ENCODE results near the gene CDH22. TPM values are rescaled to one million over a fixed set of nuclear protein-coding genes. Genes with fewer than 3 reads are reported as not detected.

Gene CDH22
- total RNA-seq, 1 donor from 2014 or later: not detected

- Histone ChIP-seq H3K9me3 (no peaks in the 10 kb centered on the region), H3K4me3 (no peak overlapping the region), H3K27ac (no peak overlapping the region), H3K27me3 (no peaks in the 10 kb centered on the region), H3K36me3 (peaks cover 11 to 22% of the 10 kb centered on the region in 2 donors), H3K4me1 (peaks cover 0 to 10% of the 10 kb centered on the region in 2 donors)
- no peak for TF ChIP-seq CTCF (IDR thresholded peaks at IDR 0.05)
- no peak for DNase-seq (ENCODE audit: low spot score in 2 of 2)
- intact Hi-C loops (cut with DNase I): no loop called here
These were observed 46.8 kb upstream of the CDH22 start for GRCh38 chr20:46354920-46355654.

DNA sequence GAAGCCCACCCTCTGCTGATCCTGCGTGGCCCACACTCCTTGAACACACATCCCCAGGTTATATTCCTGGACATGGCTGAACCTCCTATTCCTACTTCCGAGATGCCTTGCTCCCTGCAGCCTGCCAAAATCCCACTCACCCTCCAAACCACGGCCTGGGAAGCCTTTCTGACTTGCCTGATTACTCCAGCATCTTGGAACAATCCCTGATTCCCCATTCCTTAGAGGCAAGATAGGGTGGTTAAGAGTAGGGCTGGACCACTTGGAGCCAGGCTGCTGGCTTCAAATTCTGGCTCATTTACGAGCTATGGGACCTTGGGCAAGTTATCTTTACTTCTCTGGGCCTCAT lies 45.9 kb upstream of the CDH22 start:
- H3K36me3 ChIP-seq: peaks cover 11 to 27% of the 10 kb centered on the region in 2 donors
- no peak overlapping the region for H3K27ac ChIP-seq
- no peaks in the 10 kb centered on the region for H3K9me3 ChIP-seq
- intact Hi-C loops (cut with DNase I): no loop called here
- peaks cover 0 to 10% of the 10 kb centered on the region in 2 donors for H3K4me1 ChIP-seq
- no peak for TF ChIP-seq CTCF (IDR thresholded peaks at IDR 0.05)
- no peaks in the 10 kb centered on the region for H3K27me3 ChIP-seq
- no peak for DNase-seq (ENCODE audit: low spot score in 2 of 2)
- H3K4me3 ChIP-seq: no peak overlapping the region

- H3K36me3 ChIP-seq: peaks cover 11 to 27% of the 10 kb centered on the region in 2 donors
- H3K4me1 ChIP-seq: peaks cover 0 to 10% of the 10 kb centered on the region in 2 donors
- H3K27me3 ChIP-seq: no peaks in the 10 kb centered on the region
These were observed 45.4 kb upstream of the CDH22 start for GRCh38 chr20:46353500-46354206.

DNA sequence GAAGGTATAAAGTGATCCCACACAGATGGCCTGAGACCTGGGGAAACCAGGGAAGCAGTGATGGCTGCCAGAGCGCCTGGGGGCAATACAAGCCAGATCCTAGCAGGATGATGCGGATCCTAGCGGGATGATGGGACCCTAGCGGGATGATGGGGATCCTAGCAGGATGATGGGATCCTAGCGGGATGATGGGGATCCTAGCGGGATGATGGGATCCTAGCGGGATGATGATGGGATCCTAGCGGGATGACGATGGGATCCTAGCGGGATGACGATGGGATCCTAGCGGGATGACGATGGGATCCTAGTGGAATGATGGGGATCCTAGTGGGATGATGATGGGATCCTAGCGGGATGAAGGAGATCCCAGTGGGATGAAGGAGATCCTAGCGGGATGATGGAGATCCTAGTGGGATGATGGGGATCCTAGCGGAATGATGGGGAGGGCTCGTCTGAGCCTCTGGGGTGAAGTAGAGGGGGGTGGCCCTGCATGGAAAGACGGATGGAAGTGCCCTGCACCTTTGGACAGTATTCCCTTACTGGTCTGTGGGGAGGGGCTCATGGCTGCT lies 44.2 kb upstream of the CDH22 start:
- no peak for DNase-seq (ENCODE audit: low spot score in 2 of 2)
- TF ChIP-seq CTCF (IDR thresholded peaks at IDR 0.05): no peak
- Histone ChIP-seq H3K4me1 (peaks cover 0 to 10% of the 10 kb centered on the region in 2 donors), H3K36me3 (peaks cover 11 to 23% of the 10 kb centered on the region in 2 donors), H3K9me3 (no peaks in the 10 kb centered on the region), H3K4me3 (no peak overlapping the region), H3K27me3 (no peaks in the 10 kb centered on the region), H3K27ac (no peak overlapping the region)
- intact Hi-C loops (cut with DNase I): no loop called here

More at GRCh38 chr20:46353500-46354206, 45.4 kb upstream of the CDH22 start:
- H3K9me3 ChIP-seq: no peaks in the 10 kb centered on the region
- intact Hi-C loops (cut with DNase I): no loop called here
- TF ChIP-seq CTCF (IDR thresholded peaks at IDR 0.05): no peak
- H3K4me3 ChIP-seq: no peak overlapping the region
- no peak for DNase-seq (ENCODE audit: low spot score in 2 of 2)
- H3K27ac ChIP-seq: no peak overlapping the region

GRCh38 chr20:46351357-46352058 lies 43.2 kb upstream of the CDH22 start:
- DNase-seq (ENCODE audit: low spot score in 2 of 2): no peak
- no peaks in the 10 kb centered on the region for H3K9me3 ChIP-seq
- peaks cover 11 to 26% of the 10 kb centered on the region in 2 donors for H3K36me3 ChIP-seq
- H3K4me3 ChIP-seq: no peak overlapping the region
- peaks cover 0 to 5% of the 10 kb centered on the region in 2 donors for H3K4me1 ChIP-seq
- intact Hi-C loops (cut with DNase I): no loop called here
- TF ChIP-seq CTCF (IDR thresholded peaks at IDR 0.05): no peak
- no peaks in the 10 kb centered on the region for H3K27me3 ChIP-seq
- no peak overlapping the region for H3K27ac ChIP-seq

All from ascending aorta (tissue), 2 donors.